Psoas muscle (tissue), 8 donors: ENCODE data around the gene GSE1. TPM values are rescaled to one million over a fixed set of nuclear protein-coding genes. Genes with fewer than 3 reads are reported as not detected.

Experiments
- ATAC-seq, 4 donors: fragments of 200-7000 bp; cut with Tn5 transposase; one replicate each; pipeline ENCODE4 v1.9.1; 2020; ENCODE audit warnings: moderate library complexity in 3 of 4, mild to moderate bottlenecking in 2 of 4
- DNase-seq, 2 donors: peaks; one replicate each; pipeline ENCODE4 v3.0.0-alpha.2; 2020
- H3K27ac ChIP-seq: fragments of 200-600 bp; one replicate; pipeline ENCODE4 v1.8.0; 2022
- H3K27me3 ChIP-seq, 3 donors: fragments of 200-600 bp in 1 of 3; one replicate each; pipeline versions ENCODE4 v1.6.1 to v1.8.0; 2013 to 2022; ENCODE audit warnings: low read length in 2 of 3, mild to moderate bottlenecking in 2 of 3, moderate library complexity in 1 of 3; ENCODE audit not compliant: insufficient read depth in 3 of 3
- H3K36me3 ChIP-seq, 2 donors: fragments of 200-600 bp in 1 of 2; one replicate each; pipeline versions ENCODE4 v1.6.1 to v1.8.0; 2013 to 2022; ENCODE audit warnings: low read depth in 1 of 2, mild to moderate bottlenecking in 1 of 2, moderate library complexity in 1 of 2; ENCODE audit not compliant: insufficient read depth in 1 of 2
- H3K4me1 ChIP-seq: fragments of 200-600 bp; one replicate; pipeline ENCODE4 v1.8.0; 2022
- H3K4me3 ChIP-seq: fragments of 200-600 bp; one replicate; pipeline ENCODE4 v1.8.0; 2022; ENCODE audit warnings: mild to moderate bottlenecking
- H3K9me3 ChIP-seq: fragments of 200-600 bp; one replicate; pipeline ENCODE4 v1.8.0; 2022
- WGBS, 3 donors: extraction: QIAGEN DNeasy Blood & Tissue Kit; methylation state at CpG; one replicate each; pipeline versions ENCODE4 v1.1.6 to v1.1.7; 2013; 5-methylcytosine and 5-hydroxymethylcytosine counted together
- intact Hi-C, 2 donors: fragments of 100-400 bp; cut with DNase I; formaldehyde crosslinking; loops; one replicate each; pipeline versions ENCODE4 v1.11.0 to v1.14.2; 2022
- polyA plus RNA-seq, 3 donors: library from polyadenylated mRNA; stranded (reverse); fragments of 200-250 nt; gene quantifications; one replicate each; pipeline ENCODE4 v1.2.3, GENCODE V29; 2013
- total RNA-seq, 4 donors: library from RNA; stranded (reverse); fragmentation: NEBNext Ultra II Directional in 2 of 4; extraction: Animal tissue kit (Norgen Biotek cat#: 25700) in 2 of 4; gene quantifications; one replicate each; pipeline versions ENCODE4 v1.2.1 to v1.2.4, GENCODE V29; 2021 to 2023
- TF ChIP-seq, protein P1 (sequence below): fragments of 200-600 bp; IDR thresholded peaks from one replicate; pipeline ENCODE4 v1.8.0; 2022; ENCODE audit warnings: antibody characterized with exemption
- donor health status: healthy with polysubstance abuse.
- donor health status: DM: no; HTN: no; CAD: no; lungs with moderate emphysema.
- donor health status: Bipolar disorder and iron deficiency.
- donor health status: healthy.
- donor health status: DM: yes; HTN: yes; CAD: no.
- donor health status: DM: no; HTN: no; CAD: no.
- donor health status: DM: no; HTN: no; CAD: no.
- donor health status: DM: yes; HTN: yes; CAD: no.

Gene GSE1
- total and polyA plus RNA-seq, 7 donors, result 10.8 to 90.5 (median 47.0) TPM

DNA sequence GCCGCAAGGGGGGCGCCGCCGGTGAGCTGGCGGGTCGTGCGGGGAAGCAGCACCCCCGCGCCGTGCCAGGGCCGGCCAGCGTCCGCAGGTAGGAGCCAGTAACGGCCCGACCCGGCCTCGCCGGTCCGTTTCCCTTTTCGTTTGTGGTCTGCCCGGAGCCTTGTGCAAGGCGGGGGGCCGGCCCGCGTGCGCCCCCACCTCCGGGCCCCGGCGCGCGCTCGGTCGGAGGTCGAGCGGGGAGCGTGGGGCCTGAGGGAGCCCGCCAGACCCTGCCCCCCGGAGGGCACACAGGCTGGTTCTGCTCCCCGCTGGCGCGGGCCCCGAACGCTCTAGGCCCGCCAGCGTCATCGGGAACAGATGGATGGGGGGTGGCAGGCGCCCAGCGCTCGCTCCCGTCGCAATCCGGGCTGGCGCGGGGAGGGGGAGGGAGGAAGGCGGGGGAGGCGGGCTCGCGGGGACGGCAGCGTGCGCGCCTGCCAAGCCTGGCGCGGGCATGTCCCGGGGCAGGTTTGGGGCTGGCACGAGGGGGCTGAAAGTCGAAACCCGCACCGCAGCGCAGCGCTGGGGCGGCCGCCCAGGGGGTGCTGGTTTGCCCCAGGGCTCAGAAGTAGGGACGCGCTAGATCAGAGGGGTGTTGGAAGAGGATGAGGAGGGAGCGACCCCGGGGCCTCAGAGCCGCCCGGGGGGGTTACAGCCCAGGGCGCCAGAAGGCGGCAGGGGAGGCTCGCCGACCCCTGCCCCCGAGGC, 1.5 kb upstream of the GSE1 start:
- WGBS, 3 donors, result 0 to 1% (median 1%) methylated on average over 39 to 83 of the region's 84 CpGs
- TF ChIP-seq, protein P1, sequence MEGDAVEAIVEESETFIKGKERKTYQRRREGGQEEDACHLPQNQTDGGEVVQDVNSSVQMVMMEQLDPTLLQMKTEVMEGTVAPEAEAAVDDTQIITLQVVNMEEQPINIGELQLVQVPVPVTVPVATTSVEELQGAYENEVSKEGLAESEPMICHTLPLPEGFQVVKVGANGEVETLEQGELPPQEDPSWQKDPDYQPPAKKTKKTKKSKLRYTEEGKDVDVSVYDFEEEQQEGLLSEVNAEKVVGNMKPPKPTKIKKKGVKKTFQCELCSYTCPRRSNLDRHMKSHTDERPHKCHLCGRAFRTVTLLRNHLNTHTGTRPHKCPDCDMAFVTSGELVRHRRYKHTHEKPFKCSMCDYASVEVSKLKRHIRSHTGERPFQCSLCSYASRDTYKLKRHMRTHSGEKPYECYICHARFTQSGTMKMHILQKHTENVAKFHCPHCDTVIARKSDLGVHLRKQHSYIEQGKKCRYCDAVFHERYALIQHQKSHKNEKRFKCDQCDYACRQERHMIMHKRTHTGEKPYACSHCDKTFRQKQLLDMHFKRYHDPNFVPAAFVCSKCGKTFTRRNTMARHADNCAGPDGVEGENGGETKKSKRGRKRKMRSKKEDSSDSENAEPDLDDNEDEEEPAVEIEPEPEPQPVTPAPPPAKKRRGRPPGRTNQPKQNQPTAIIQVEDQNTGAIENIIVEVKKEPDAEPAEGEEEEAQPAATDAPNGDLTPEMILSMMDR, result no peak
- intact Hi-C loops, result loop anchor here (2.0 to 10.0 kb wide), 4 partner anchors 57 to 337 kb away; no protein-coding TSS in a partner anchor

DNA sequence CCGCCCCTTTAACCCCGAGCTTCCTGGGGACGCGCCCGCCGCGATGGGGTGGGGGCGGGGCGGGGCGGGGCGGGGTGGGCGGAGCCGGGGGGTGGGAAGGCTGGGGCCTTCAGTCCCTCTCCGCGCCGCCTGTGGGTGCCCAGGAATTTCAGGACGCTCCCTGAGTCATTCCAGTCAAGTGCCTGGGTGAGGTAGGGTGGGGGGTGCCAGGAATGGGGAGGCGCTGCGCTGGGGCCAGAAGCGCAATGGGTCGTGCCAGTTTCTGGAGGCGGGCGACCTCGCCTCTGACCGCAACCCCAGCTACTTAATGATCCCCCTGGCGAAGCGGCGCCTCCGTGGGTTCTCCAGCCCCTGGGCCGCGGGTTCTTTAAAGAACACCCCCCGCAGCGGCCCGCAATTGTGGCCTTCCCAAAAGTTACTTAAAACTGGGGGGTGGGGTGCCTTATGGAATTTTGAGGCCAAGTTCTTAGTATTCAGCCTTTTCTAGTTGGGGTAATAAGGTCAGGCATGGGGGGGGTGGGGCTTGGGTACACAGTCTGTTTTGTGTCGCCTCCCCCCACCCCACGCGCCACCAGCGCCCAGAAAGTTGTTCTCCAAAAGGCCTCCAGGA, 826 bp upstream of the GSE1 start:
- Histone ChIP-seq H3K27ac (peak overlapping the region; percentile 99), H3K4me3 (peak overlapping the region; percentile 79), H3K27me3 (no peaks in the 10 kb centered on the region), H3K4me1 (peaks cover 57% of the 10 kb centered on the region), H3K9me3 (no peaks in the 10 kb centered on the region), H3K36me3 (no peaks in the 10 kb centered on the region)
- DNase-seq, result peak; percentile 88 to 91
- ATAC-seq, result peak; percentile 54 to 70 (median 66)
- TF ChIP-seq, protein P1, result no peak
- WGBS, 3 donors, result 0 to 1% (median 1%) methylated on average over 21 to 38 of the region's 38 CpGs
- intact Hi-C loops, result loop anchor here in 1 of 2 donors (10.0 kb wide), 1 partner anchor 337 kb away; no protein-coding TSS in a partner anchor

More for the DNA sequence above, 1.5 kb upstream of the GSE1 start:
- Histone ChIP-seq H3K4me1 (peaks cover 51% of the 10 kb centered on the region), H3K27me3 (no peaks in the 10 kb centered on the region), H3K9me3 (no peaks in the 10 kb centered on the region), H3K27ac (peak overlapping the region; percentile 99), H3K36me3 (no peaks in the 10 kb centered on the region), H3K4me3 (peak overlapping the region; percentile 79)
- ATAC-seq, result peak; percentile 54 to 62 (median 59)
- peak; percentile 90 to 94 for DNase-seq

DNA sequence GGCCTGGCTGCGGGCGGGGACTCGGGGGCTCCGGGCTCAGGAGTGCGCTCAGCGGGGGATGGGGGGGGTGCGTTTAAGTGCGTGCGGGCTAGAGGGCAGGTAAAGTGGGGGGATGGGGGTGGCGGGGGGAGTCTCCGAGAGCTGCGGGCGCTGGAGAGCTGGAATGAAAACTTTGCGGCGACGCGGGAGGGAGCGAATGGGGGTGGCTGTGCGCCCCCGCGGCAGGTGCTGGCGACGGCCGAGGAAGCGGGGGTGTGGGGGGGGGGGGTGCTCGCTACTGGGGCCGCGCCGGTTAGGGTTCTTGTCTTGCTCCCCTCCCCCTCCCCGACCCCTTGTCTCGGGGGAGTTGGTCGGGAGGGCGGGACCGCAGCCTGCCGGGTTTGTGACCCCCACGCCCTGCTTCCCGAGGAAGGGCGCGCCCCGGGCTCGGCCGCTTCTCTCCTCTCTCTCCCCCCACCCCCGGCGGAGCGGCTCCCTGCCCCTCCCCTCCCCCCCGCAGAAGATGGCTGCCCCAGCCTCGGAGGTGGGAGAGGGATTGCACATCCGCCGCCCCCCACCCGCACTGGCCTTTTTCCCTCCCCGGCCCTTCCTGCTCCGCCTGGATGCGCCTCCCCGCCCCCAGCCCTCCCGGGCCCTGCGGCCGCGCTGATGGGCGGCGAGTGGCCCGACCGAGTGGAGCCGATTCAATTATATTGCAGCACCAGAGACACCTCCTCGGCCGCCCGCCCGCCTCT, 649 bp downstream of the GSE1 start:
- WGBS, 3 donors, result 13 to 19% (median 14%) methylated on average over 14 to 67 of the region's 67 CpGs
- intact Hi-C loops, result loop anchor here in 1 of 2 donors (10.0 kb wide), 1 partner anchor 339 kb away; no protein-coding TSS in a partner anchor
- peak overlapping the region; percentile 79 for H3K4me3 ChIP-seq
- H3K36me3 ChIP-seq, result no peaks in the 10 kb centered on the region
- peaks cover 58% of the 10 kb centered on the region for H3K4me1 ChIP-seq
- no peaks in the 10 kb centered on the region for H3K9me3 ChIP-seq
- ATAC-seq (no peak), DNase-seq (peak; percentile 72 to 80)
- TF ChIP-seq, protein P1, result no peak
- peak overlapping the region; percentile 99 for H3K27ac ChIP-seq
- no peaks in the 10 kb centered on the region for H3K27me3 ChIP-seq

DNA sequence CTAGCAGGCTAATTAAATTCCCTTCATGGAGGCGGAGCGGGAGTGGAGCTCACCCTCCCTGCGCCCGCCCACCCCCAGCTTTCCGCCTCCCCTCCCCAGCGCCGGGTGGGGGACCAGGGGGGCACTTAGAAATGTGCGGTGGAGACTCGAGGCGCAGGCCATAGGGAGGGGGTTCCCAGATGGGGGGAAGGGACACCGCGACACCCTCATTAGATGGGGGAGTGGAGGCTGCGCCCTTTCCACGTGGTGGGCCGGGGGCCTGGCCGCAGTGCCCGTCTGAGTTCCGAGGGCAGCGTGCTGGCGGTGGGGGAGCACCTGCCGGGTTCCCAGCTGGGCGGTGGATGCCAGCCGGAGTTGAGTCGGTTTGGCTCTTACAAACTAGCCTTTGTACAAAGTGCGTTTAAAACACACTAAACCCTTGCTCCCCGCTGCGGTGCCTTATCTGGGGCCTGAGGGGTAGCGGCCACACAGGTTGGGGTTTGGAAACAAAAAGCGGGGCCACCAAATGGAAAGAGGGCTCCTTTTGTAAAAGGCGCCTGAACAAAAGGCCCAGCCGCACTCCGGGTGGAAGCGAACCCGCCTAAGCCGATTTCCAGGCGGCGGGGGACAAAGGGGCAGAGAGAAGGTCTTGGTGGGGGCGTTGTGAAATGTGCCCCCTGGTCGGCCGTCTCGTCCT, 1.4 kb downstream of the GSE1 start:
- peak overlapping the region; percentile 99 for H3K27ac ChIP-seq
- intact Hi-C loops, result loop anchor here in 1 of 2 donors (10.0 kb wide), 1 partner anchor 340 kb away; no protein-coding TSS in a partner anchor
- no peaks in the 10 kb centered on the region for H3K9me3 ChIP-seq
- 69 to 76% (median 74%) methylated on average over 39 to 41 of the region's 41 CpGs for WGBS, 3 donors
- H3K4me3 ChIP-seq, result peak overlapping the region; percentile 79
- peaks cover 56% of the 10 kb centered on the region for H3K4me1 ChIP-seq
- TF ChIP-seq, protein P1, result no peak
- DNase-seq, result no peak
- no peaks in the 10 kb centered on the region for H3K36me3 ChIP-seq
- H3K27me3 ChIP-seq, result no peaks in the 10 kb centered on the region
- ATAC-seq, result no peak
